HEK293 (cell line): Measurements from ENCODE around the gene UBE2E1.

Experiments used
- ATF2 ChIP-seq: fragments of 450-650 bp; formaldehyde crosslinking; IDR thresholded peaks from 2 replicates; pipeline ENCODE4 v1.5.1; 2016; ENCODE audit warnings: missing biosample characterization, missing genetic modification characterization, low read depth
- CTCF ChIP-seq: fragments of 450-650 bp; formaldehyde crosslinking; IDR thresholded peaks from 2 replicates; pipeline ENCODE4 v1.5.1; 2016; ENCODE audit warnings: missing biosample characterization, missing genetic modification characterization
- KLF1 ChIP-seq: fragments of 450-650 bp; formaldehyde crosslinking; IDR thresholded peaks from 2 replicates; pipeline ENCODE4 v1.5.1; 2016; ENCODE audit warnings: missing biosample characterization, missing genetic modification characterization
- MEIS1 ChIP-seq: sonication (generic); formaldehyde crosslinking; IDR thresholded peaks from 2 replicates; pipeline ENCODE4 v1.8.1; 2022; ENCODE audit warnings: missing genetic modification reagents, mild to moderate bottlenecking, borderline replicate concordance
- ZNF302 ChIP-seq: fragments of 450-650 bp; formaldehyde crosslinking; IDR thresholded peaks from 2 replicates; pipeline ENCODE4 v1.5.1; 2016; ENCODE audit warnings: missing biosample characterization, missing genetic modification characterization, low read depth
- ZNF449 ChIP-seq: fragments of 450-650 bp; formaldehyde crosslinking; IDR thresholded peaks from 2 replicates; pipeline ENCODE4 v1.5.1; 2017; ENCODE audit warnings: missing biosample characterization, mild to moderate bottlenecking, missing genetic modification characterization, moderate library complexity
- ZNF518A ChIP-seq: fragments of 450-650 bp; formaldehyde crosslinking; conservative IDR thresholded peaks from 2 replicates; pipeline ENCODE4 v1.5.1; 2016; ENCODE audit warnings: low read depth, missing biosample characterization, missing genetic modification characterization
- ZNF610 ChIP-seq: fragments of 450-650 bp; formaldehyde crosslinking; IDR thresholded peaks from 2 replicates; pipeline ENCODE4 v1.5.1; 2016; ENCODE audit warnings: missing biosample characterization, missing genetic modification characterization, borderline replicate concordance
- ZNF645 ChIP-seq: fragments of 450-650 bp; formaldehyde crosslinking; IDR thresholded peaks from 2 replicates; pipeline ENCODE4; 2016; ENCODE audit warnings: missing biosample characterization, missing genetic modification characterization
- ZNF704 ChIP-seq: fragments of 450-650 bp; formaldehyde crosslinking; IDR thresholded peaks from 2 replicates; pipeline ENCODE4 v1.5.1; 2016; ENCODE audit warnings: missing biosample characterization, missing genetic modification characterization
- ZSCAN18 ChIP-seq: fragments of 450-650 bp; formaldehyde crosslinking; IDR thresholded peaks from 2 replicates; pipeline ENCODE4 v1.5.1; 2016; ENCODE audit warnings: missing biosample characterization, missing genetic modification characterization
- ZSCAN23 ChIP-seq: fragments of 450-650 bp; formaldehyde crosslinking; IDR thresholded peaks from 2 replicates; pipeline ENCODE4 v1.5.1; 2016; ENCODE audit warnings: missing biosample characterization, missing genetic modification characterization
- ZSCAN30 ChIP-seq: fragments of 450-650 bp; IDR thresholded peaks from 2 replicates; pipeline ENCODE4 v1.5.1; 2018; ENCODE audit warnings: missing biosample characterization, mild to moderate bottlenecking, missing genetic modification characterization, moderate library complexity

GRCh38 chr3:23875113-23875725 is 69.5 kb downstream of the UBE2E1 start:
- TF ChIP-seq ZNF645 = no peak
- TF ChIP-seq ZNF449 (tag by site-specific recombination) = no peak
- TF ChIP-seq CTCF (tag by site-specific recombination) = no peak
- TF ChIP-seq ZNF302 (tag by site-specific recombination) = no peak
- TF ChIP-seq ZSCAN18 (tag by site-specific recombination) = no peak
- no peak for TF ChIP-seq ATF2 (tag by site-specific recombination)
- no peak for TF ChIP-seq KLF1 (tag by site-specific recombination)
- no peak for TF ChIP-seq ZSCAN30 (tag by site-specific recombination)
- TF ChIP-seq ZNF518A (tag by site-specific recombination) = no peak
- TF ChIP-seq MEIS1 = no peak
- TF ChIP-seq ZNF610 (tag by site-specific recombination) = no peak
- TF ChIP-seq ZNF704 (tag by site-specific recombination) = no peak
- TF ChIP-seq ZSCAN23 = no peak
